ENCODE data around the gene ETF1.
A peak's percentile ranks its signal among the peaks of the same experiment; 100 is the strongest.

ETF1 gene

GRCh38 chr5:138466900-138467710 is 75.9 kb downstream of the ETF1 start:
- Mint-ChIP-seq H3K27me3 (ENCODE audit: low read depth) (peaks cover 29% of the 10 kb centered on the region), H3K4me1 (peaks cover 27% of the 10 kb centered on the region), H3K4me3 (peak overlapping the region; percentile 88 to 93 (median 92)), H3K36me3 (ENCODE audit: low read depth) (peaks cover 25% of the 10 kb centered on the region), H3K27ac (peak overlapping the region in 2 of 3 experiments; percentile 49 to 60), H3K9me3 (no peaks in the 10 kb centered on the region)
- TF ChIP-seq CTCF (IDR thresholded peaks at IDR 0.05; ENCODE audit: unreplicated experiment in 3 of 3) = no peak

- Mint-ChIP-seq H3K9me3 (no peaks in the 10 kb centered on the region), H3K27ac (peak overlapping the region in 2 of 3 experiments; percentile 49 to 60), H3K4me1 (peaks cover 29% of the 10 kb centered on the region), H3K4me3 (peak overlapping the region; percentile 88 to 93 (median 92)), H3K36me3 (ENCODE audit: low read depth) (peaks cover 25% of the 10 kb centered on the region), H3K27me3 (ENCODE audit: low read depth) (peaks cover 29% of the 10 kb centered on the region)
- TF ChIP-seq CTCF (IDR thresholded peaks at IDR 0.05; ENCODE audit: unreplicated experiment in 3 of 3) = no peak
Observed at GRCh38 chr5:138466125-138466899, 76.7 kb downstream of the ETF1 start.

- TF ChIP-seq CTCF (IDR thresholded peaks at IDR 0.05; ENCODE audit: unreplicated experiment in 3 of 3) = no peak
- Mint-ChIP-seq H3K36me3 (ENCODE audit: low read depth) (peaks cover 25% of the 10 kb centered on the region), H3K4me1 (peaks cover 32% of the 10 kb centered on the region), H3K27ac (peak within 1 kb of the TSS; percentile 94 to 98 (median 96)), H3K4me3 (peak within 1 kb of the TSS; percentile 88 to 93 (median 92)), H3K9me3 (no peaks in the 10 kb centered on the region), H3K27me3 (ENCODE audit: low read depth) (peaks cover 29% of the 10 kb centered on the region)
Observed at GRCh38 chr5:138465261-138466124, 77.5 kb downstream of the ETF1 start, which contains the start of gene EGR1. EGR1 (plus strand) TSS chr5:138465479; CDS start chr5:138465762, 283 bp downstream.

GRCh38 chr5:138464388-138465260 is 78.4 kb downstream of the ETF1 start:
- H3K9me3 Mint-ChIP-seq = no peaks in the 10 kb centered on the region
- peaks cover 29% of the 10 kb centered on the region for H3K27me3 Mint-ChIP-seq (ENCODE audit: low read depth)
- peak; percentile 48 to 68 (median 58) for TF ChIP-seq CTCF (IDR thresholded peaks at IDR 0.05; ENCODE audit: unreplicated experiment in 3 of 3)
- peak overlapping the region; percentile 88 to 93 (median 92) for H3K4me3 Mint-ChIP-seq
- peaks cover 25% of the 10 kb centered on the region for H3K36me3 Mint-ChIP-seq (ENCODE audit: low read depth)
- peak overlapping the region; percentile 94 to 98 (median 96) for H3K27ac Mint-ChIP-seq
- peaks cover 35% of the 10 kb centered on the region for H3K4me1 Mint-ChIP-seq

- peak; percentile 97 to 98 (median 97) for TF ChIP-seq CTCF (IDR thresholded peaks at IDR 0.05; ENCODE audit: unreplicated experiment in 3 of 3)
- Mint-ChIP-seq H3K4me1 (peaks cover 35% of the 10 kb centered on the region), H3K27ac (peak overlapping the region; percentile 94 to 99 (median 98)), H3K4me3 (peak overlapping the region; percentile 88 to 93 (median 92)), H3K36me3 (ENCODE audit: low read depth) (peaks cover 25% of the 10 kb centered on the region), H3K9me3 (no peaks in the 10 kb centered on the region), H3K27me3 (ENCODE audit: low read depth) (peaks cover 30% of the 10 kb centered on the region)
Observed at GRCh38 chr5:138464008-138464387, 79.0 kb downstream of the ETF1 start.

Data from nephron (organoid).